ENCODE results near the gene TAF4. TPM values are rescaled to one million over a fixed set of nuclear protein-coding genes. Genes with fewer than 3 reads are reported as not detected.

The TAF4 gene
- total and polyA plus RNA-seq, 2 of the 13 experiments (the other 11 are each of a cell fraction or from before 2014, with no cell fraction given): 5.9 to 12.0 TPM

DNA sequence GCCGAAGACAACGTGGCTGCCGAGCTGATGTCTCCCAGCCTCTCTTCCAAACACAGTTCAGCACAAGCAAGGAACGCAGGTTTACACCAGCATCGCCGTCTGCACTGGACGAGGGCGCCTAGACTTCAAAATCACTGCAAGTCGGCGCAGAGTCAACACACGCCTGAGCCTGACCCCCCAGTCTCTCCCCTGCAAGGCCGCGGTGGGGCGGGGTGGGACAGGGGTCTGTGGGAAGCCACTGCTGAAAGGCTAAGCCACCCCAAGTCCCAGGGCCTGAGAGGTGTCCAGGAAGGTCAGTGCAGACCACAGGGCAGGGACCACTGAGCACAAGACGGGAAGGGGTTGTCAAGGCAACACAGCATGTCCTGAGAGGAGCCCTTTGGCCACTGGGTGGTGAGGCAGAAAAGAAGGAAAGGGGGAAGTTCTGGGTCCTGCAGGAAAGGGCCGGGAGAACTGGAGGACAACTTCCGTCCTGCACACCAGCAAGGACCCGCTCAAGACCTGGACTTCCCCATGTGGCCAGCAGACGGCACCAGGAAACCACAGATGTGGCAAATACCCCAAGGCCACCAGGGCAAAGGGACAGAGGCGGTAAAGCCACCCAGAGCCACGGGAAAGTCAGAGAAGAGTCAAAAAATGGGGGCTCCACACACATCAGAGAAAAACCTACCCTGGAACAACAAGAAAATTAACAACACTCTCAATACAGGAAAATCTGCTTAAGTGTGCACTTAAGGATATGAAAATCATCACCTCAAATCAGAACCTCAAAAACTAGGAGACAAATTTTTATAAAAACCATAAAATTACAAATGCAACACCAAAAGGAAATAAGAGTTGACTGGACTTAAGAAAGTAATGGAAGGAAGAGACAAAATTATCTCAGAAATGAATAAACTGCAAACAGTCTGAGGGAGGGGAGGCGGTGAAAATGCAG is 84.8 kb downstream of the TAF4 start (continued):
- TF ChIP-seq SKI (IDR thresholded peaks at IDR 0.05; ENCODE audit: partially characterized antibody): no peak
- TF ChIP-seq ARNT (IDR thresholded peaks at IDR 0.05): no peak
- no peak for TF ChIP-seq MTERF4 (CRISPR knock-in tag; IDR thresholded peaks at IDR 0.05)
- TF ChIP-seq, protein P1, sequence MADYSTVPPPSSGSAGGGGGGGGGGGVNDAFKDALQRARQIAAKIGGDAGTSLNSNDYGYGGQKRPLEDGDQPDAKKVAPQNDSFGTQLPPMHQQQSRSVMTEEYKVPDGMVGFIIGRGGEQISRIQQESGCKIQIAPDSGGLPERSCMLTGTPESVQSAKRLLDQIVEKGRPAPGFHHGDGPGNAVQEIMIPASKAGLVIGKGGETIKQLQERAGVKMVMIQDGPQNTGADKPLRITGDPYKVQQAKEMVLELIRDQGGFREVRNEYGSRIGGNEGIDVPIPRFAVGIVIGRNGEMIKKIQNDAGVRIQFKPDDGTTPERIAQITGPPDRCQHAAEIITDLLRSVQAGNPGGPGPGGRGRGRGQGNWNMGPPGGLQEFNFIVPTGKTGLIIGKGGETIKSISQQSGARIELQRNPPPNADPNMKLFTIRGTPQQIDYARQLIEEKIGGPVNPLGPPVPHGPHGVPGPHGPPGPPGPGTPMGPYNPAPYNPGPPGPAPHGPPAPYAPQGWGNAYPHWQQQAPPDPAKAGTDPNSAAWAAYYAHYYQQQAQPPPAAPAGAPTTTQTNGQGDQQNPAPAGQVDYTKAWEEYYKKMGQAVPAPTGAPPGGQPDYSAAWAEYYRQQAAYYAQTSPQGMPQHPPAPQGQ (CRISPR knock-in tag; IDR thresholded peaks at IDR 0.05; ENCODE audit: borderline replicate concordance): no peak
- no peak for TF ChIP-seq ZNF543 (CRISPR knock-in tag; IDR thresholded peaks at IDR 0.05)
- TF ChIP-seq PHB2 (IDR thresholded peaks at IDR 0.05; ENCODE audit: partially characterized antibody): no peak
- TF ChIP-seq ZNF607 (CRISPR knock-in tag; IDR thresholded peaks at IDR 0.05; ENCODE audit: borderline replicate concordance): no peak
- no peak for TF ChIP-seq RFX5 (IDR thresholded peaks at IDR 0.05; ENCODE audit: low read depth, low read length)
- TF ChIP-seq ZFX (CRISPR knock-in tag; IDR thresholded peaks at IDR 0.05; ENCODE audit: low read depth): no peak
- no peak for TF ChIP-seq HIVEP1 (CRISPR knock-in tag; IDR thresholded peaks at IDR 0.05)
- no peak for TF ChIP-seq DR1 (CRISPR knock-in tag; IDR thresholded peaks at IDR 0.05)
- TF ChIP-seq ZNF460 (CRISPR knock-in tag; IDR thresholded peaks at IDR 0.05; ENCODE audit: borderline replicate concordance): no peak
- no peak for TF ChIP-seq ZEB1 (IDR thresholded peaks at IDR 0.05; ENCODE audit: insufficient replicate concordance, low read depth)
- TF ChIP-seq ZFY (CRISPR knock-in tag; IDR thresholded peaks at IDR 0.05): no peak
- TF ChIP-seq XRCC5 (optimal IDR thresholded peaks at IDR 0.05; ENCODE audit: low read length): peak; percentile 29
- TF ChIP-seq ZNF260 (CRISPR knock-in tag; IDR thresholded peaks at IDR 0.05; ENCODE audit: borderline replicate concordance, low read depth): no peak
- TF ChIP-seq NR0B2 (CRISPR knock-in tag; IDR thresholded peaks at IDR 0.05): peak; percentile 47; the same call in 1 of the 2 replicates
- peak; percentile 92 for TF ChIP-seq CTCF (CRISPR knock-in tag; IDR thresholded peaks at IDR 0.05)
- TF ChIP-seq RARA (CRISPR knock-in tag; IDR thresholded peaks at IDR 0.05): no peak
- TF ChIP-seq, protein P2, sequence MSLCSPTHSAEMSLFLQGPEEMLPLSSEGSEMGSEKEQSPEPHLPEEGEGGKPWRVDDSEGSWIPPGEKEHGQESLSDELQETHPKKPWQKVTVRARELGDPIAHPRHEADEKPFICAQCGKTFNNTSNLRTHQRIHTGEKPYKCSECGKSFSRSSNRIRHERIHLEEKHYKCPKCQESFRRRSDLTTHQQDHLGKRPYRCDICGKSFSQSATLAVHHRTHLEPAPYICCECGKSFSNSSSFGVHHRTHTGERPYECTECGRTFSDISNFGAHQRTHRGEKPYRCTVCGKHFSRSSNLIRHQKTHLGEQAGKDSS (CRISPR knock-in tag; IDR thresholded peaks at IDR 0.05; ENCODE audit: borderline replicate concordance, low read depth): peak; percentile 65; the same call in 1 of the 2 replicates
- TF ChIP-seq ZNF431 (CRISPR knock-in tag; IDR thresholded peaks at IDR 0.05; ENCODE audit: borderline replicate concordance, low read depth): no peak
- TF ChIP-seq PAF1 (CRISPR knock-in tag; IDR thresholded peaks at IDR 0.05): no peak
- TF ChIP-seq ZNF224 (CRISPR knock-in tag; IDR thresholded peaks at IDR 0.05): no peak

All from HepG2 (cell line).